Mesothelial cell of epicardium (in vitro differentiated cells): Measurements from ENCODE around the gene DENND1A. TPM values are rescaled to one million over a fixed set of nuclear protein-coding genes. Genes with fewer than 3 reads are reported as not detected.

ENCODE experiments used
- DNase-seq, 2 experiments: peaks; one replicate each; pipeline ENCODE4 v3.0.0; 2021; ENCODE audit warnings: low spot score in 2 of 2; ENCODE audit not compliant: unreplicated experiment in 2 of 2
- H3K27ac Mint-ChIP-seq: 2 replicates; pipeline ENCODE4 v1.8.0; 2021; ENCODE audit warnings: mixed read lengths
- H3K27me3 Mint-ChIP-seq: 2 replicates; pipeline ENCODE4 v1.8.0; 2021; ENCODE audit warnings: low read depth, mixed read lengths
- H3K36me3 Mint-ChIP-seq: 2 replicates; pipeline ENCODE4 v1.8.0; 2021; ENCODE audit warnings: mixed read lengths
- H3K4me1 Mint-ChIP-seq: 2 replicates; pipeline ENCODE4 v1.8.0; 2021; ENCODE audit warnings: mixed read lengths
- H3K4me3 Mint-ChIP-seq: 2 replicates; pipeline ENCODE4 v1.8.0; 2021; ENCODE audit warnings: mild to moderate bottlenecking, moderate library complexity, mixed read lengths
- H3K9me3 Mint-ChIP-seq: 2 replicates; pipeline ENCODE4 v1.8.0; 2021; ENCODE audit warnings: mixed read lengths
- total RNA-seq: library from RNA; stranded (reverse); gene quantifications from 3 replicates; pipeline ENCODE4 v1.2.1, GENCODE V29; 2021
- TF ChIP-seq, protein P1 (sequence below): fragments of 200-600 bp; sonication (generic); IDR thresholded peaks from one replicate; pipeline ENCODE4 v1.5.0; 2021; ENCODE audit warnings: antibody characterized with exemption; ENCODE audit not compliant: unreplicated experiment

Gene DENND1A
- total RNA-seq, 1 donor from 2014 or later, result 23.4 TPM

GRCh38 chr9:123725389-123725788, 204.5 kb downstream of the DENND1A start:
- DNase-seq, result no peak
- peaks cover 49% of the 10 kb centered on the region for H3K9me3 Mint-ChIP-seq
- H3K27me3 Mint-ChIP-seq, result no peaks in the 10 kb centered on the region
- peaks cover 43% of the 10 kb centered on the region for H3K36me3 Mint-ChIP-seq
- no peak overlapping the region for H3K27ac Mint-ChIP-seq
- H3K4me3 Mint-ChIP-seq, result no peak overlapping the region
- H3K4me1 Mint-ChIP-seq, result no peaks in the 10 kb centered on the region
- TF ChIP-seq, protein P1, sequence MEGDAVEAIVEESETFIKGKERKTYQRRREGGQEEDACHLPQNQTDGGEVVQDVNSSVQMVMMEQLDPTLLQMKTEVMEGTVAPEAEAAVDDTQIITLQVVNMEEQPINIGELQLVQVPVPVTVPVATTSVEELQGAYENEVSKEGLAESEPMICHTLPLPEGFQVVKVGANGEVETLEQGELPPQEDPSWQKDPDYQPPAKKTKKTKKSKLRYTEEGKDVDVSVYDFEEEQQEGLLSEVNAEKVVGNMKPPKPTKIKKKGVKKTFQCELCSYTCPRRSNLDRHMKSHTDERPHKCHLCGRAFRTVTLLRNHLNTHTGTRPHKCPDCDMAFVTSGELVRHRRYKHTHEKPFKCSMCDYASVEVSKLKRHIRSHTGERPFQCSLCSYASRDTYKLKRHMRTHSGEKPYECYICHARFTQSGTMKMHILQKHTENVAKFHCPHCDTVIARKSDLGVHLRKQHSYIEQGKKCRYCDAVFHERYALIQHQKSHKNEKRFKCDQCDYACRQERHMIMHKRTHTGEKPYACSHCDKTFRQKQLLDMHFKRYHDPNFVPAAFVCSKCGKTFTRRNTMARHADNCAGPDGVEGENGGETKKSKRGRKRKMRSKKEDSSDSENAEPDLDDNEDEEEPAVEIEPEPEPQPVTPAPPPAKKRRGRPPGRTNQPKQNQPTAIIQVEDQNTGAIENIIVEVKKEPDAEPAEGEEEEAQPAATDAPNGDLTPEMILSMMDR, result no peak

DNA sequence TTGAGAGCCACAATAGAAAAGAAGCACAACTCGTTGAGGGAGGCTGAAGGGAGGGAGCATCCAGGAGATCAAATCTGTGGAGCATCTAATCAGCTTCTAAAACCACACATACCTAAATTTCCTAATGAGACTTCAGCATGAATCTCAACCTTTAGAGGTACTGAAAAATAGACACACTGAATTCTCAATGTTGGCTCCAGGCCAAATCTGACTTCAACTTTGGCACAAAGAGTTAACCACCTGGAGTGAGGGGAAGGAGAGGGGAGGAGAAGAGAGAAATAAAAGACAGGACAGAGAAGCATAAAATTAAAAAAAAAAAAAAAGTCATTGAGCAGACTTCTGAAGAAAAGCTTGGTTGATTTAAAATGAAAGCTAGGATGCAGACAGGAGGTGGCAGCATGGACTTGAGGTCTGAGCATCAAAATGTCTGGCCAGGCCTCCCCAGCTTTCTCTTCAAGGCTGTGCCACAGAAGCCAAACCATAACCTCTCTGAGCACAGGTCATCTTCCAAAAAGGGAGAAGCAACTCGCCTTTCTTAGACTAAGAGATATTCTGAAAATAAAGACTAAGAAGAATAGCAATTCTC, 205.6 kb downstream of the DENND1A start:
- no peak for DNase-seq
- Mint-ChIP-seq H3K27ac (no peak overlapping the region), H3K27me3 (no peaks in the 10 kb centered on the region), H3K9me3 (peaks cover 46% of the 10 kb centered on the region), H3K4me1 (no peaks in the 10 kb centered on the region), H3K36me3 (peaks cover 43% of the 10 kb centered on the region), H3K4me3 (no peak overlapping the region)
- TF ChIP-seq, protein P1, result no peak

GRCh38 chr9:123723135-123723875, 206.6 kb downstream of the DENND1A start:
- no peak overlapping the region for H3K4me3 Mint-ChIP-seq
- TF ChIP-seq, protein P1, result no peak
- H3K27ac Mint-ChIP-seq, result no peak overlapping the region
- H3K36me3 Mint-ChIP-seq, result peaks cover 40% of the 10 kb centered on the region
- H3K9me3 Mint-ChIP-seq, result peaks cover 39% of the 10 kb centered on the region
- no peak for DNase-seq
- no peaks in the 10 kb centered on the region for H3K27me3 Mint-ChIP-seq
- H3K4me1 Mint-ChIP-seq, result no peaks in the 10 kb centered on the region

DNA sequence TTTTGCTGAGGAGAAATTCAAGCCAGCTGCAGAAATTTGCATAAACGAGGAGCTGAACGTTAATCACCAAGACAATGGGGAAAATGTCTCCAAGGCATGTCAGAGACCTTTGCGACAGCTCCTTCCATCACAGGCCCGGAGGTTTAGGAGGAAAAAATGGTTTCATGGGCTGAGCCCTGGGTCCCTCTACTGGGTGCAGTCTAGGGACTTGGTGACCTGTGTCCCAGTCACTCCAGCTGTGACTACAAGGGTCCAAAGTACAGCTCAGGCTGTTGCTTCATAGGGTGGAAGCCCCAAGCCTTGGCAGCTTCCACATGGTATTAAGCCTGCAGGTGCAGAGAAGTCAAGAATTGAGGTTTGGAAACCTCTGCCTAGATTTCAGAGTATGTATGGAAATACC, 207.5 kb downstream of the DENND1A start:
- TF ChIP-seq, protein P1, result no peak
- Mint-ChIP-seq H3K27me3 (no peaks in the 10 kb centered on the region), H3K4me1 (no peaks in the 10 kb centered on the region), H3K9me3 (peaks cover 38% of the 10 kb centered on the region), H3K27ac (no peak overlapping the region), H3K36me3 (peaks cover 39% of the 10 kb centered on the region), H3K4me3 (no peak overlapping the region)
- no peak for DNase-seq

GRCh38 chr9:123718188-123718587, 211.7 kb downstream of the DENND1A start:
- TF ChIP-seq, protein P1, result no peak
- no peak for DNase-seq
- Mint-ChIP-seq H3K27ac (no peak overlapping the region), H3K4me3 (no peak overlapping the region), H3K36me3 (peaks cover 28% of the 10 kb centered on the region), H3K27me3 (peaks cover 2% of the 10 kb centered on the region), H3K9me3 (peaks cover 27% of the 10 kb centered on the region), H3K4me1 (no peaks in the 10 kb centered on the region)
